Gastroesophageal sphincter (tissue), 4 donors: Measurements from ENCODE around the gene SEC11A. TPM values are rescaled to one million over a fixed set of nuclear protein-coding genes. Genes with fewer than 3 reads are reported as not detected.

Source experiments
- ATAC-seq: fragments of 150-250 bp; one replicate; pipeline ENCODE4 v1.9.1; 2016; ENCODE audit warnings: mild to moderate bottlenecking, moderate library complexity
- H3K27ac ChIP-seq, 4 donors: fragments of 200-600 bp; sonication (generic) in 3 of 4; 1 replicate in 3 of 4; 2 replicates in 1 of 4; pipeline ENCODE4 v1.5.1; 2016 to 2019
- H3K27me3 ChIP-seq: fragments of 200-600 bp; sonication (generic); one replicate; pipeline ENCODE4 v1.5.1; 2019
- H3K36me3 ChIP-seq, 2 donors: fragments of 200-600 bp; sonication (generic); one replicate each; pipeline ENCODE4 v1.5.1; 2019; ENCODE audit warnings: control low read depth in 1 of 2
- H3K4me1 ChIP-seq, 3 donors: fragments of 200-600 bp; sonication (generic); 1 replicate in 2 of 3; 2 replicates in 1 of 3; pipeline ENCODE4 v1.5.1; 2016 to 2019; ENCODE audit warnings: control low read depth in 2 of 3
- H3K4me3 ChIP-seq, 2 donors: fragments of 200-600 bp; sonication (generic); one replicate each; pipeline ENCODE4 v1.5.1; 2019; ENCODE audit warnings: mild to moderate bottlenecking in 1 of 2, moderate library complexity in 1 of 2
- H3K9me3 ChIP-seq, 3 donors: fragments of 200-600 bp; sonication (generic); one replicate each; pipeline ENCODE4 v1.5.1; 2017 to 2019; ENCODE audit warnings: control low read depth in 2 of 3
- CTCF ChIP-seq, 4 experiments: fragments of 200-600 bp in 2 of 4; fragments of 450-650 bp in 2 of 4; sonication (generic) in 1 of 4; IDR thresholded peaks; one replicate each; pipeline ENCODE4 v1.5.1; 2017 to 2019; ENCODE audit warnings: antibody characterized with exemption in 4 of 4, mild to moderate bottlenecking in 2 of 4, moderate library complexity in 2 of 4
- EP300 ChIP-seq: sonication (generic); formaldehyde crosslinking; IDR thresholded peaks from one replicate; pipeline ENCODE4 v1.6.1; 2017; ENCODE audit warnings: antibody characterized with exemption, mild to moderate bottlenecking
- POLR2A ChIP-seq, 2 donors: fragments of 450-650 bp; IDR thresholded peaks; one replicate each; pipeline ENCODE4 v1.6.1; 2017; ENCODE audit warnings: antibody characterized with exemption in 2 of 2, mild to moderate bottlenecking in 2 of 2, moderate library complexity in 1 of 2
- POLR2AphosphoS5 ChIP-seq: sonication (generic); formaldehyde crosslinking; IDR thresholded peaks from one replicate; pipeline ENCODE4 v1.6.1; 2017; ENCODE audit warnings: antibody characterized with exemption
- WGBS, 2 donors: methylation state at CpG; one replicate each; pipeline ENCODE4 v1.1.5; 2018; ENCODE audit warnings: low coverage in 1 of 2; 5-methylcytosine and 5-hydroxymethylcytosine counted together
- total RNA-seq, 4 donors: library from RNA; depleted of rRNA; stranded (reverse); fragments of >200 nt; gene quantifications; one replicate each; pipeline ENCODE4 v1.1.0, GENCODE V29; 2016

SEC11A gene
- total RNA-seq, 4 donors from 2014 or later, result 63.3 to 139 (median 99.4) TPM

GRCh38 chr15:84748274-84749110 lies 32.6 kb upstream of the SEC11A start, which contains the start of gene ZNF592:
Gene ZNF592, plus strand, starts transcription at chr15:84748592. Its CDS starts 34,084 bp downstream, at chr15:84782676.
- Histone ChIP-seq H3K27me3 (no peaks in the 10 kb centered on the region), H3K9me3 (no peaks in the 10 kb centered on the region), H3K36me3 (no peaks in the 10 kb centered on the region), H3K4me3 (peak within 1 kb of the TSS; percentile 65 to 99), H3K4me1 (peaks cover 0 to 68% (median 16%) of the 10 kb centered on the region in 3 donors), H3K27ac (peak within 1 kb of the TSS; percentile 91 to 99 (median 96))
- peak; percentile 21 for TF ChIP-seq POLR2AphosphoS5
- TF ChIP-seq EP300, result no peak
- TF ChIP-seq CTCF (IDR thresholded peaks at IDR 0.05), result peak in 2 of 4 experiments; percentile 61 to 85
- peak; percentile 28 to 85 for TF ChIP-seq POLR2A (IDR thresholded peaks at IDR 0.05)
- ATAC-seq, result peak; percentile 92
- WGBS, 2 donors, result no CpG with 5 or more reads among the region's 127 CpGs

GRCh38 chr15:84747416-84748273 lies 31.7 kb upstream of the SEC11A start:
- peak overlapping the region; percentile 42 to 65 for H3K4me3 ChIP-seq
- TF ChIP-seq EP300, result no peak
- no peak for TF ChIP-seq CTCF (IDR thresholded peaks at IDR 0.05)
- TF ChIP-seq POLR2AphosphoS5, result peak; percentile 50
- TF ChIP-seq POLR2A (IDR thresholded peaks at IDR 0.05), result peak; percentile 49 to 66
- H3K27ac ChIP-seq, result peak overlapping the region; percentile 72 to 99 (median 94)
- no peaks in the 10 kb centered on the region for H3K27me3 ChIP-seq
- H3K36me3 ChIP-seq, result no peaks in the 10 kb centered on the region
- H3K9me3 ChIP-seq, result no peaks in the 10 kb centered on the region
- peaks cover 0 to 61% (median 16%) of the 10 kb centered on the region in 3 donors for H3K4me1 ChIP-seq
- WGBS, 2 donors, result 0% methylated on average over 2 to 14 of the region's 46 CpGs
- ATAC-seq, result peak; percentile 75

- H3K27ac ChIP-seq, result no peak overlapping the region
- peaks cover 0 to 17% (median 0%) of the 10 kb centered on the region in 3 donors for H3K4me1 ChIP-seq
- H3K27me3 ChIP-seq, result no peaks in the 10 kb centered on the region
- H3K36me3 ChIP-seq, result no peaks in the 10 kb centered on the region
- no peak for TF ChIP-seq POLR2AphosphoS5
- no peaks in the 10 kb centered on the region for H3K9me3 ChIP-seq
- WGBS, 2 donors, result 94 to 100% methylated on average over 2 of the region's 2 CpGs
- no peak for ATAC-seq
- H3K4me3 ChIP-seq, result no peak overlapping the region
Observed at GRCh38 chr15:84741121-84741520, 25.2 kb upstream of the SEC11A start.

GRCh38 chr15:84740691-84741090 lies 24.8 kb upstream of the SEC11A start:
- no peak for ATAC-seq
- Histone ChIP-seq H3K27ac (no peak overlapping the region), H3K4me1 (peaks cover 0 to 14% (median 0%) of the 10 kb centered on the region in 3 donors), H3K27me3 (no peaks in the 10 kb centered on the region), H3K4me3 (no peak overlapping the region), H3K36me3 (no peaks in the 10 kb centered on the region), H3K9me3 (no peaks in the 10 kb centered on the region)
- 63% methylated on average over 4 of the region's 4 CpGs; no CpG with 5 or more reads in 1 of the 2 donors for WGBS, 2 donors
- TF ChIP-seq CTCF (IDR thresholded peaks at IDR 0.05) (no peak), POLR2AphosphoS5 (no peak), POLR2A (IDR thresholded peaks at IDR 0.05) (no peak), EP300 (no peak)

- Histone ChIP-seq H3K4me3 (no peak overlapping the region), H3K27me3 (no peaks in the 10 kb centered on the region), H3K4me1 (no peaks in the 10 kb centered on the region), H3K36me3 (no peaks in the 10 kb centered on the region), H3K9me3 (no peaks in the 10 kb centered on the region), H3K27ac (no peak overlapping the region)
- WGBS, 2 donors, result 69 to 88% methylated on average over 1 to 2 of the region's 2 CpGs
- no peak for ATAC-seq
- TF ChIP-seq POLR2A (IDR thresholded peaks at IDR 0.05), result no peak
- no peak for TF ChIP-seq CTCF (IDR thresholded peaks at IDR 0.05)
- no peak for TF ChIP-seq EP300
- no peak for TF ChIP-seq POLR2AphosphoS5
Observed at GRCh38 chr15:84737005-84737404, 21.1 kb upstream of the SEC11A start.
